ENCODE data around the gene KRTAP12-2. TPM values are rescaled to one million over a fixed set of nuclear protein-coding genes. Genes with fewer than 3 reads are reported as not detected.
"Not testable (repeated sequence)": the region's sequence is repeated elsewhere in the genome, so short reads cannot be mapped to it uniquely, and the experiment has no call there.

KRTAP12-2 gene
- polyA plus RNA-seq, 1 donor from 2014 or later = not detected

- peaks cover 0 to 1% (median 0%) of the 10 kb centered on the region in 3 donors for H3K4me1 Mint-ChIP-seq
- H3K9me3 Mint-ChIP-seq = peaks cover 6 to 27% (median 12%) of the 10 kb centered on the region in 3 donors
- no peak overlapping the region for H3K27ac Mint-ChIP-seq
- no peak overlapping the region for H3K4me3 Mint-ChIP-seq
- H3K27me3 Mint-ChIP-seq = peaks cover 14% of the 10 kb centered on the region
- H3K36me3 Mint-ChIP-seq = peaks cover 1% of the 10 kb centered on the region
These were observed 27.4 kb downstream of the KRTAP12-2 start for GRCh38 chr21:44639331-44639655.

GRCh38 chr21:44638506-44639330 lies 28.0 kb downstream of the KRTAP12-2 start:
- H3K4me1 Mint-ChIP-seq, H3K27ac Mint-ChIP-seq, H3K36me3 Mint-ChIP-seq, H3K4me3 Mint-ChIP-seq: not testable (repeated sequence)
- Mint-ChIP-seq H3K27me3 (peaks cover 14% of the 10 kb centered on the region), H3K9me3 (peaks cover 5 to 21% (median 12%) of the 10 kb centered on the region in 3 donors)

GRCh38 chr21:44637851-44638348 lies 28.8 kb downstream of the KRTAP12-2 start:
- peaks cover 14% of the 10 kb centered on the region for H3K27me3 Mint-ChIP-seq
- H3K4me1 Mint-ChIP-seq, H3K36me3 Mint-ChIP-seq, H3K4me3 Mint-ChIP-seq, H3K27ac Mint-ChIP-seq: not testable (repeated sequence)
- H3K9me3 Mint-ChIP-seq = peaks cover 2 to 18% (median 11%) of the 10 kb centered on the region in 3 donors

GRCh38 chr21:44637018-44637850 lies 29.5 kb downstream of the KRTAP12-2 start, which contains the start of gene KRTAP10-10:
TSS of gene KRTAP10-10 (plus strand) at chr21:44637356. CDS start at chr21:44637418, 62 bp downstream.
- Mint-ChIP-seq H3K27ac (no peak within 1 kb of the TSS), H3K27me3 (peaks cover 14% of the 10 kb centered on the region), H3K36me3 (peaks cover 3% of the 10 kb centered on the region), H3K4me1 (peaks cover 0 to 1% (median 0%) of the 10 kb centered on the region in 3 donors), H3K4me3 (no peak within 1 kb of the TSS), H3K9me3 (peaks cover 3 to 17% (median 11%) of the 10 kb centered on the region in 3 donors)

GRCh38 chr21:44636209-44637017 lies 30.3 kb downstream of the KRTAP12-2 start:
- Mint-ChIP-seq H3K36me3 (peaks cover 3% of the 10 kb centered on the region), H3K27ac (no peak overlapping the region), H3K9me3 (peaks cover 10 to 22% (median 13%) of the 10 kb centered on the region in 3 donors), H3K4me3 (no peak overlapping the region), H3K27me3 (peaks cover 14% of the 10 kb centered on the region), H3K4me1 (peaks cover 0 to 1% (median 0%) of the 10 kb centered on the region in 3 donors)

GRCh38 chr21:44632067-44632466 lies 34.7 kb downstream of the KRTAP12-2 start:
- H3K4me1 Mint-ChIP-seq = peaks cover 0 to 4% (median 2%) of the 10 kb centered on the region in 3 donors
- H3K4me3 Mint-ChIP-seq = no peak overlapping the region
- H3K36me3 Mint-ChIP-seq = peaks cover 7% of the 10 kb centered on the region
- H3K27me3 Mint-ChIP-seq = peaks cover 4% of the 10 kb centered on the region
- peaks cover 8 to 28% (median 18%) of the 10 kb centered on the region in 3 donors for H3K9me3 Mint-ChIP-seq
- no peak overlapping the region for H3K27ac Mint-ChIP-seq

- Mint-ChIP-seq H3K27ac (no peak overlapping the region), H3K27me3 (peaks cover 6% of the 10 kb centered on the region), H3K4me1 (peaks cover 0 to 4% (median 2%) of the 10 kb centered on the region in 3 donors), H3K9me3 (peaks cover 8 to 28% (median 18%) of the 10 kb centered on the region in 3 donors), H3K36me3 (peaks cover 7% of the 10 kb centered on the region), H3K4me3 (peak overlapping the region in 2 of 4 donors; percentile 5 to 49)
These were observed 36.3 kb downstream of the KRTAP12-2 start for GRCh38 chr21:44630440-44630839.

GRCh38 chr21:44628707-44629391 lies 37.9 kb downstream of the KRTAP12-2 start:
- Mint-ChIP-seq H3K27ac (no peak overlapping the region), H3K9me3 (peaks cover 11 to 41% (median 30%) of the 10 kb centered on the region in 3 donors), H3K4me3 (no peak overlapping the region), H3K27me3 (peaks cover 10% of the 10 kb centered on the region), H3K4me1 (peaks cover 0 to 4% (median 2%) of the 10 kb centered on the region in 3 donors), H3K36me3 (peaks cover 8% of the 10 kb centered on the region)

- H3K36me3 Mint-ChIP-seq, H3K4me1 Mint-ChIP-seq, H3K4me3 Mint-ChIP-seq, H3K27ac Mint-ChIP-seq: not testable (repeated sequence)
- Mint-ChIP-seq H3K27me3 (peaks cover 10% of the 10 kb centered on the region), H3K9me3 (peaks cover 11 to 45% (median 36%) of the 10 kb centered on the region in 3 donors)
These were observed 38.9 kb downstream of the KRTAP12-2 start for GRCh38 chr21:44627831-44628233.

- not testable (repeated sequence) for H3K4me1 Mint-ChIP-seq, H3K4me3 Mint-ChIP-seq
These were observed 39.4 kb downstream of the KRTAP12-2 start for GRCh38 chr21:44627181-44627822.

GRCh38 chr21:44626673-44627143 lies 40.0 kb downstream of the KRTAP12-2 start, which contains the start of gene KRTAP10-9:
TSS of gene KRTAP10-9 (plus strand) at chr21:44627093. CDS start at chr21:44627172, 79 bp downstream.
- no peak within 1 kb of the TSS for H3K4me3 Mint-ChIP-seq

More at GRCh38 chr21:44627181-44627822, 39.4 kb downstream of the KRTAP12-2 start:
- H3K36me3 Mint-ChIP-seq, H3K27ac Mint-ChIP-seq: not testable (repeated sequence)
- H3K9me3 Mint-ChIP-seq = peaks cover 14 to 49% (median 35%) of the 10 kb centered on the region in 3 donors
- peaks cover 11% of the 10 kb centered on the region for H3K27me3 Mint-ChIP-seq

GRCh38 chr21:44626262-44626661 lies 40.5 kb downstream of the KRTAP12-2 start:
- Mint-ChIP-seq H3K27me3 (peaks cover 12% of the 10 kb centered on the region), H3K4me1 (peaks cover 0 to 4% (median 2%) of the 10 kb centered on the region in 3 donors)

More at GRCh38 chr21:44626673-44627143, 40.0 kb downstream of the KRTAP12-2 start, which contains the start of gene KRTAP10-9:
- H3K4me1 Mint-ChIP-seq = peaks cover 0 to 4% (median 2%) of the 10 kb centered on the region in 3 donors
- H3K27me3 Mint-ChIP-seq = peaks cover 12% of the 10 kb centered on the region
- H3K36me3 Mint-ChIP-seq = peaks cover 8% of the 10 kb centered on the region
- H3K9me3 Mint-ChIP-seq = peaks cover 14 to 49% (median 32%) of the 10 kb centered on the region in 3 donors
- H3K27ac Mint-ChIP-seq = no peak within 1 kb of the TSS

GRCh38 chr21:44625756-44626155 lies 41.0 kb downstream of the KRTAP12-2 start:
- H3K27me3 Mint-ChIP-seq = peaks cover 12% of the 10 kb centered on the region
- H3K9me3 Mint-ChIP-seq = peaks cover 14 to 41% (median 27%) of the 10 kb centered on the region in 3 donors
- no peak overlapping the region for H3K27ac Mint-ChIP-seq
- no peak overlapping the region for H3K4me3 Mint-ChIP-seq
- H3K36me3 Mint-ChIP-seq = peaks cover 4% of the 10 kb centered on the region
- peaks cover 0 to 4% (median 2%) of the 10 kb centered on the region in 3 donors for H3K4me1 Mint-ChIP-seq

More at GRCh38 chr21:44626262-44626661, 40.5 kb downstream of the KRTAP12-2 start:
- Mint-ChIP-seq H3K4me3 (no peak overlapping the region), H3K36me3 (peaks cover 8% of the 10 kb centered on the region), H3K27ac (no peak overlapping the region), H3K9me3 (peaks cover 13 to 46% (median 29%) of the 10 kb centered on the region in 3 donors)
